MCF 10A (cell line): ENCODE data around the gene TFPI. TPM values are rescaled to one million over a fixed set of nuclear protein-coding genes. Genes with fewer than 3 reads are reported as not detected.

Source experiments
- BruUV-seq: library from RNA; stranded (reverse); fragments of 400-500 nt; replicated peaks from 2 replicates; lab custom pipeline; 2021; lab: Mats Ljungman, UMichigan
- CTCF ChIA-PET: fragments of 300-600 bp; sonication (Branson Sonifier 250); formaldehyde crosslinking; extraction: SDS; loops from one replicate; lab custom pipeline; 2021; ENCODE audit warnings: antibody characterized with exemption, inconsistent platforms; lab: Yijun Ruan, JAX
- POLR2A ChIA-PET: fragments of 300-600, 350-650 bp; sonication (Branson Sonifier 250); formaldehyde crosslinking; extraction: SDS; loops from one replicate; lab custom pipeline; 2020; ENCODE audit warnings: antibody characterized with exemption, inconsistent platforms; lab: Yijun Ruan, JAX
- DNase-seq: peaks from one replicate; pipeline ENCODE4 v3.0.0-alpha.2; 2018; ENCODE audit not compliant: unreplicated experiment
- H3K27ac Mint-ChIP-seq: one replicate; pipeline ENCODE4 v1.8.0; 2022; ENCODE audit warnings: mild to moderate bottlenecking, low read depth, mixed read lengths; ENCODE audit not compliant: unreplicated experiment
- H3K27me3 Mint-ChIP-seq: one replicate; pipeline ENCODE4 v1.8.0; 2022; ENCODE audit warnings: mixed read lengths; ENCODE audit not compliant: insufficient read depth, unreplicated experiment
- H3K36me3 Mint-ChIP-seq: one replicate; pipeline ENCODE4 v1.8.0; 2022; ENCODE audit warnings: mild to moderate bottlenecking, moderate library complexity, mixed read lengths; ENCODE audit not compliant: insufficient read depth, unreplicated experiment
- H3K4me1 Mint-ChIP-seq: one replicate; pipeline ENCODE4 v1.8.0; 2022; ENCODE audit warnings: mixed read lengths; ENCODE audit not compliant: insufficient read depth, unreplicated experiment
- H3K4me3 Mint-ChIP-seq: one replicate; pipeline ENCODE4 v1.8.0; 2022; ENCODE audit warnings: mild to moderate bottlenecking, moderate library complexity, mixed read lengths; ENCODE audit not compliant: unreplicated experiment
- H3K9me3 Mint-ChIP-seq: one replicate; pipeline ENCODE4 v1.8.0; 2022; ENCODE audit warnings: mixed read lengths; ENCODE audit not compliant: unreplicated experiment
- intact Hi-C: fragments of 100-400 bp; cut with micrococcal nuclease; formaldehyde crosslinking; loops from 2 replicates; pipeline ENCODE4 v1.14.1; 2022
- total RNA-seq: library from RNA; stranded (reverse); gene quantifications from 2 replicates; pipeline ENCODE4 v1.2.3, GENCODE V29; 2022
- TF ChIP-seq, protein P1 (sequence below): fragments of 200-600 bp; IDR thresholded peaks from one replicate; pipeline ENCODE4 v1.8.0; 2022; ENCODE audit warnings: antibody characterized with exemption, mild to moderate bottlenecking; ENCODE audit not compliant: unreplicated experiment

The TFPI gene
- total RNA-seq, 1 experiment from 2014 or later = 67.4 TPM

DNA sequence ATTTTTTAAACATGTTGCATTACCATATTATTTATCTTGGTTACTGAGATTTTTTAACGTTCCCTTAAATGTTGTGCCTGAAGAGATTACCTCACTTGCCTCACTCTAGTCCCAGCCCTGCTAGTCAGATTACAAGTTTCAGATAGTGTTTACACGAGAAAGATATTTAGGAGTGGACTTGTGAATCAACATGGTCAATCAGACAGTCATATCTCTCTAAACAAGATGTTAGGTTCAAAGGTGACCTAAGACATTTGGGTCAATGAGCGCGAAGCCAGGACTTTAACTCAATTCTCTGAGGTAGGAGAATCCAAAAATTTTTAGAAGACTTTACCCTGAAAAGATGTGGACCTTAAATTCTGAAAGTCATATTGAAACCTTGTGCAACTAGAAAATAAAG, 91.4 kb downstream of the TFPI start:
- CTCF ChIA-PET = no interaction called here
- Mint-ChIP-seq H3K9me3 (no peaks in the 10 kb centered on the region), H3K36me3 (peaks cover 23% of the 10 kb centered on the region), H3K4me3 (no peak overlapping the region), H3K4me1 (no peaks in the 10 kb centered on the region), H3K27me3 (no peaks in the 10 kb centered on the region), H3K27ac (no peak overlapping the region)
- intact Hi-C loops = no loop called here
- no TSS peak for BruUV-seq
- no peak for DNase-seq
- TF ChIP-seq, protein P1, sequence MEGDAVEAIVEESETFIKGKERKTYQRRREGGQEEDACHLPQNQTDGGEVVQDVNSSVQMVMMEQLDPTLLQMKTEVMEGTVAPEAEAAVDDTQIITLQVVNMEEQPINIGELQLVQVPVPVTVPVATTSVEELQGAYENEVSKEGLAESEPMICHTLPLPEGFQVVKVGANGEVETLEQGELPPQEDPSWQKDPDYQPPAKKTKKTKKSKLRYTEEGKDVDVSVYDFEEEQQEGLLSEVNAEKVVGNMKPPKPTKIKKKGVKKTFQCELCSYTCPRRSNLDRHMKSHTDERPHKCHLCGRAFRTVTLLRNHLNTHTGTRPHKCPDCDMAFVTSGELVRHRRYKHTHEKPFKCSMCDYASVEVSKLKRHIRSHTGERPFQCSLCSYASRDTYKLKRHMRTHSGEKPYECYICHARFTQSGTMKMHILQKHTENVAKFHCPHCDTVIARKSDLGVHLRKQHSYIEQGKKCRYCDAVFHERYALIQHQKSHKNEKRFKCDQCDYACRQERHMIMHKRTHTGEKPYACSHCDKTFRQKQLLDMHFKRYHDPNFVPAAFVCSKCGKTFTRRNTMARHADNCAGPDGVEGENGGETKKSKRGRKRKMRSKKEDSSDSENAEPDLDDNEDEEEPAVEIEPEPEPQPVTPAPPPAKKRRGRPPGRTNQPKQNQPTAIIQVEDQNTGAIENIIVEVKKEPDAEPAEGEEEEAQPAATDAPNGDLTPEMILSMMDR = no peak
- POLR2A ChIA-PET = no interaction called here

DNA sequence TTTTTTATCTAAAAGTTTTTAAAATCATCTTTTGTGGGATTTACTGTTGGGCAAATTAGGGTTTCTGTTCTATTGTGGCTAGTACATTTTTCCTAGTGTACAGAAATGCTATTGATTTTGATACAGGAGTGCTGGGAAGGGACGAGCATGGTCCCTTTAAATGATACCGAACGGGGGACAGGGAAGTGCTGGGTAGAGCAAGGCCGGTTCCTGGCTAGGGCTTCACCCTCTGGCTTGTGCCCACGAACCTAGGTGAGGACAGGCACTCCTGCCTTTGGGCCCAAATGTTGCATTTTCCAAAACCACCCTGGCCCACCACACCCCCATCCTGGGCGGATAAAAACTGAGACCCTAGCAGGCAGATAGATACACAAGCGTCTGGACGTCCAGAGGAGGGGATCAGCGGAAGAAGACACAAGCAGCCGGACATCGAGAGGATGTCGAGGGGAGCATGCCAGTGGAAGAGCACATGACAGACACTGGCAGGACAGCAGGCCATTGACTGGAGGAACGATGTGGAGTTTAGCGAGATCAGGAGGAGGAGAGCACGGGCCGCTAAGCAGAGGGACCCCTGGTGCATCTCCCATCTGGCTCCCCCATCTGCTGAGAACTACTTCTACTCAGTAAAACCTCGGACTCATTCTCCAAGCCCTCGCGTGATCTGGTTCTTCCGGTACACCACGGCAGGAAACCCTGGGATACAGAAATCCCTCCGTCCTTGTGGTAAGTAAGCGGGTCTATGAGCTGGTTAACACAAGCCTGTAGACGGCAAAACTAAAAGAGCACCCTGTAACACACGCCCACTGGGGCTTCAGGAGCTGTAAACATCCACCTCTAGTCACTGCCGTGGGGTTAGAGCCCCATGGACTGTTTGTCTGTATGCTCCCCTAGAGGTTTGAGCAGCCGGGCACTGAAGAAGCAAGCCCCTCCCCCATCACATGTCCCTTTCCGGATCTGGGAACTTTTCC, 92.7 kb downstream of the TFPI start:
- intact Hi-C loops = no loop called here
- no peak overlapping the region for H3K4me3 Mint-ChIP-seq
- no peaks in the 10 kb centered on the region for H3K27me3 Mint-ChIP-seq
- ChIA-PET POLR2A (no interaction called here), CTCF (interaction anchor here (0.7 kb wide), 2 partner anchors 13 to 422 kb away, joined by 4 read pairs; no protein-coding TSS in a partner anchor)
- H3K4me1 Mint-ChIP-seq = no peaks in the 10 kb centered on the region
- no peak overlapping the region for H3K27ac Mint-ChIP-seq
- no TSS peak for BruUV-seq
- TF ChIP-seq, protein P1 = no peak
- DNase-seq = no peak
- no peaks in the 10 kb centered on the region for H3K9me3 Mint-ChIP-seq
- peaks cover 23% of the 10 kb centered on the region for H3K36me3 Mint-ChIP-seq

DNA sequence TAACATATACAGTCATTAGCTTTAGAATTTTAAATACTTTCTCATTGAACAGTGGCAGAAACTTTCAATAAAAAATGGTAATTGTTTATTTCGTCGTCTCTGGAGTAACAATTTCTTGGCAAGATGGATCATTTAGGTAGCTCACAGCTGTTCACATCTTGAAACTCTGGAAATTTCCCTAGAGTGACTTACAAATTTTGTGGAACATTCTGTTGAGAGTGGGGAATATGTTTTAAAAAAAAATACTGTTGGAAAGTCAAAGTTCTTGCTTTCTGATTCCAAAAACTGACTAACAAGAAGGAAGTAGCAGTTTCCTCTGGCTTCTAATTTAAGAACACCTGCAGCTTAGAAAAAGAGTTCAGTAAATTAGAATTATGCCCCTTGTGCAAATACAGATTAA, 95.0 kb downstream of the TFPI start:
- H3K9me3 Mint-ChIP-seq = no peaks in the 10 kb centered on the region
- peaks cover under 1% of the 10 kb centered on the region for H3K36me3 Mint-ChIP-seq
- intact Hi-C loops = no loop called here
- TF ChIP-seq, protein P1 = no peak
- no TSS peak for BruUV-seq
- no peak overlapping the region for H3K27ac Mint-ChIP-seq
- CTCF ChIA-PET = interaction anchor here (0.6 to 1.2 kb wide), 4 partner anchors 11 to 596 kb away, joined by 3 to 5 read pairs (median 4); partner anchors contain the start of gene CALCRL
- no peak overlapping the region for H3K4me3 Mint-ChIP-seq
- H3K27me3 Mint-ChIP-seq = no peaks in the 10 kb centered on the region
- DNase-seq = no peak
- H3K4me1 Mint-ChIP-seq = no peaks in the 10 kb centered on the region
- POLR2A ChIA-PET = no interaction called here

DNA sequence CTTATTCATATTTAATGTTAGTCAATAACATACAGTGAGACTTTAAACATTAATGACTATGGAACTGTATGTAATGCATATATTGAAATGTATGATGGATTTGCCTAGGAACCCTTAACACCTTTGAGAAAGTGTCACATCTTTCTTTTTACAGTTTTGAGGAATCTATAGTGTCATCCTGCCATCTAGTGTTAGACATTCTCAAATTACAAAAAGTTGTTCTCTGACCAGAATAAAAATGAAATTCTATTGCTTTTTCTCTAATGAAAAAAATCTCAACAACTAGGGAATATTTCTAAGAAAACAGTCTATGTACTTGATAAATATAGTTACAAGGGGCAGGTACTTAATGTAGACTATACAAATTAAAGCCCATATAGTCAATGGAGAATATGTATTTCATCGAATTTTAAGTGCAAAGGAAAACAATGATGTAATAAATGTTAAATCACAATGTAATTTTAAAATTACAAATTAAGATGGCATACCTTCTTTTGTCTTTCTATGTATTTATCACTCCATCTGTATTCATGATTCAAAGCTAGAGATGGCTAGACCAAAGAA, 101.1 kb downstream of the TFPI start:
- TF ChIP-seq, protein P1 = peak; percentile 53
- DNase-seq = peak; percentile 56
- no peaks in the 10 kb centered on the region for H3K9me3 Mint-ChIP-seq
- ChIA-PET CTCF (interaction anchor here (0.5 to 4.1 kb wide), 14 partner anchors 12 to 964 kb away, joined by 3 to 36 read pairs (median 4); no protein-coding TSS in a partner anchor), POLR2A (no interaction called here)
- BruUV-seq = no TSS peak
- H3K36me3 Mint-ChIP-seq = no peaks in the 10 kb centered on the region
- no peak overlapping the region for H3K4me3 Mint-ChIP-seq
- H3K27me3 Mint-ChIP-seq = no peaks in the 10 kb centered on the region
- intact Hi-C loops = loop anchor here (1.0 to 2.0 kb wide), 5 partner anchors 154 to 590 kb away; no protein-coding TSS in a partner anchor
- no peak overlapping the region for H3K27ac Mint-ChIP-seq
- H3K4me1 Mint-ChIP-seq = peaks cover 5% of the 10 kb centered on the region
